GM12878 (cell line): ENCODE measurements around the gene GHSR. TPM values are rescaled to one million over a fixed set of nuclear protein-coding genes. Genes with fewer than 3 reads are reported as not detected.

Experiments used
- ATAC-seq: fragments of 200-7000 bp; cut with Tn5 transposase; 3 replicates; pipeline ENCODE4 v1.9.1; 2020; ENCODE audit warnings: mild to moderate bottlenecking, moderate library complexity
- BruUV-seq: library from RNA; stranded (reverse); fragments of 400-500 nt; replicated peaks from 2 replicates; lab custom pipeline; 2021; lab: Mats Ljungman, UMichigan
- CTCF ChIA-PET: fragments of 300-600 bp; sonication (Branson Sonifier 250); formaldehyde crosslinking; extraction: SDS; loops from one replicate; lab custom pipeline; 2021; ENCODE audit warnings: inconsistent platforms; lab: Yijun Ruan, JAX
- POLR2A ChIA-PET: fragments of 350-600 bp; formaldehyde crosslinking; extraction: SDS; loops from one replicate; lab custom pipeline; 2021; ENCODE audit warnings: inconsistent platforms; lab: Charles Lee
- RAD21 ChIA-PET: fragments of 300-600 bp; sonication (Branson Sonifier 250); formaldehyde crosslinking; loops from one replicate; lab custom pipeline; 2023; ENCODE audit warnings: antibody characterized with exemption; ENCODE audit not compliant: unreplicated experiment; lab: Charles Lee
- SMC1A ChIA-PET: fragments of 300-600 bp; sonication (Branson Sonifier 250); formaldehyde crosslinking; loops from one replicate; lab custom pipeline; 2023; ENCODE audit not compliant: unreplicated experiment, uncharacterized antibody; lab: Charles Lee
- DNase-seq: peaks from one replicate; pipeline ENCODE4 v3.0.0-alpha.2; 2011; ENCODE audit warnings: low read depth, low spot score
- FAIRE-seq: peaks from 3 replicates; lab custom pipeline; 2011; peaks lifted over from hg19 to GRCh38; lab: Jason Lieb, UNC
- H2AFZ ChIP-seq: 2 replicates; pipeline ENCODE4 v1.6.0; 2011; ENCODE audit warnings: low read depth, low read length, control low read depth; ENCODE audit not compliant: control insufficient read depth
- H3K27ac ChIP-seq: 2 replicates; pipeline ENCODE4 v1.5.1; 2011; ENCODE audit warnings: control low read depth; ENCODE audit not compliant: control insufficient read depth, insufficient read depth
- H3K27me3 ChIP-seq, 2 experiments: replicated peaks in 1 of 2; 2 replicates each; pipeline versions ENCODE4 v1.6.0 to v1.6.1; 2011; ENCODE audit warnings: low read length in 1 of 2; ENCODE audit not compliant: control insufficient read depth in 2 of 2, insufficient read depth in 2 of 2
- H3K36me3 ChIP-seq, 2 experiments: 2 replicates each; pipeline ENCODE4 v1.5.1; 2011; ENCODE audit warnings: low read length in 1 of 2; ENCODE audit not compliant: control insufficient read depth in 2 of 2, insufficient read depth in 2 of 2
- H3K4me1 ChIP-seq: 2 replicates; pipeline ENCODE4 v1.6.1; 2011; ENCODE audit warnings: mild to moderate bottlenecking, low read length, moderate library complexity, mixed read lengths; ENCODE audit not compliant: control insufficient read depth, insufficient read depth
- H3K4me2 ChIP-seq: 2 replicates; pipeline ENCODE4 v1.6.0; 2011; ENCODE audit warnings: control low read depth; ENCODE audit not compliant: control insufficient read depth, insufficient read depth
- H3K4me3 ChIP-seq: fragments of 200-600 bp; sonication (generic); 2 replicates; pipeline ENCODE4 v1.5.1; 2016
- H3K79me2 ChIP-seq: 2 replicates; pipeline ENCODE4 v1.6.0; 2011; ENCODE audit warnings: low read length; ENCODE audit not compliant: control insufficient read depth, insufficient read depth
- H3K9ac ChIP-seq: 2 replicates; pipeline ENCODE4 v1.8.0; 2011; ENCODE audit warnings: low read length, control low read depth, mixed read lengths; ENCODE audit not compliant: control insufficient read depth, insufficient read depth
- H3K9me3 ChIP-seq: replicated peaks from 3 replicates; pipeline ENCODE4 v1.5.1; 2011; ENCODE audit warnings: mild to moderate bottlenecking, low read length; ENCODE audit not compliant: control insufficient read depth, insufficient read depth
- H4K20me1 ChIP-seq: 2 replicates; pipeline ENCODE4 v1.6.0; 2011; ENCODE audit not compliant: control insufficient read depth, insufficient read depth
- ATF2 ChIP-seq: IDR thresholded peaks from 2 replicates; pipeline ENCODE4 v1.6.1; 2012; ENCODE audit warnings: low read length, inconsistent platforms
- CHD4 ChIP-seq: fragments of 200-600 bp; sonication (generic); IDR thresholded peaks from 2 replicates; pipeline ENCODE4 v1.6.1; 2016; ENCODE audit warnings: mild to moderate bottlenecking
- DPF2 ChIP-seq: fragments of 450-650 bp; IDR thresholded peaks from 2 replicates; pipeline ENCODE4 v1.6.1; 2017; ENCODE audit warnings: mild to moderate bottlenecking
- E2F8 ChIP-seq: fragments of 450-650 bp; IDR thresholded peaks from 2 replicates; pipeline ENCODE4 v1.6.1; 2018; ENCODE audit warnings: mild to moderate bottlenecking, low read depth, moderate library complexity; ENCODE audit not compliant: partially characterized antibody
- ESRRA ChIP-seq: IDR thresholded peaks from 2 replicates; pipeline ENCODE4 v1.6.1; 2012; ENCODE audit warnings: mild to moderate bottlenecking, low read length, improper control_type of control experiment
- IRF5 ChIP-seq: fragments of 450-650 bp; IDR thresholded peaks from 2 replicates; pipeline ENCODE4 v1.6.1; 2017; ENCODE audit warnings: borderline replicate concordance
- MYB ChIP-seq: fragments of 150-350 bp; IDR thresholded peaks from 2 replicates; pipeline ENCODE4 v1.6.1; 2014; ENCODE audit warnings: mild to moderate bottlenecking, low read depth, low read length, borderline replicate concordance
- PKNOX1 ChIP-seq: fragments of 450-650 bp; IDR thresholded peaks from 2 replicates; pipeline ENCODE4 v1.6.1; 2016; ENCODE audit warnings: mild to moderate bottlenecking
- RAD21 ChIP-seq: IDR thresholded peaks from 2 replicates; pipeline ENCODE4 v1.6.1; 2011; ENCODE audit warnings: mild to moderate bottlenecking, low read depth, low read length, moderate library complexity; ENCODE audit not compliant: insufficient read depth
- SKIL ChIP-seq: fragments of 450-650 bp; IDR thresholded peaks from 2 replicates; pipeline ENCODE4 v1.6.1; 2017; ENCODE audit warnings: mild to moderate bottlenecking, low read depth, inconsistent platforms; ENCODE audit not compliant: poor library complexity, severe bottlenecking
- SP1 ChIP-seq: IDR thresholded peaks from one replicate; pipeline ENCODE4 v1.6.1; 2011; ENCODE audit warnings: low read depth, low read length
- SPI1 ChIP-seq: IDR thresholded peaks from 2 replicates; pipeline ENCODE4 v1.6.1; 2011; ENCODE audit warnings: low read depth, mild to moderate bottlenecking, low read length, moderate library complexity, borderline replicate concordance; ENCODE audit not compliant: insufficient read depth
- TARDBP ChIP-seq: IDR thresholded peaks from 2 replicates; pipeline ENCODE4 v1.6.1; 2016; ENCODE audit warnings: borderline replicate concordance
- ZBED1 ChIP-seq: IDR thresholded peaks from 2 replicates; pipeline ENCODE4 v1.6.1; 2016; ENCODE audit warnings: borderline replicate concordance
- ZNF622 ChIP-seq: fragments of 450-650 bp; IDR thresholded peaks from 2 replicates; pipeline ENCODE4 v1.6.1; 2017; ENCODE audit warnings: mild to moderate bottlenecking, inconsistent platforms
- WGBS: methylation state at CpG from one replicate; pipeline ENCODE4 v1.1.6; 2016; ENCODE audit warnings: low lambda C conversion rate; ENCODE audit not compliant: insufficient replicate concordance, insufficient coverage; ENCODE audit errors: missing lambda C conversion rate; 5-methylcytosine and 5-hydroxymethylcytosine counted together
- in situ Hi-C: fragments of 300-500 bp; cut with MboI; formaldehyde crosslinking; loops from 9 replicates; pipeline ENCODE4 v1.14.3; 2018; ENCODE audit warnings: mixed read lengths
- intact Hi-C: fragments of 100-400 bp; cut with micrococcal nuclease; formaldehyde crosslinking; loops from one replicate; pipeline ENCODE4 v1.14.2; 2022; ENCODE audit not compliant: unreplicated experiment
- polyA plus RNA-seq, 11 experiments: library from polyadenylated mRNA; depleted of rRNA in 4 of 11; unstranded in 6 of 11; stranded (reverse) in 5 of 11; fragments of >200 nt; fragmentation: Nextera tagmentation in 4 of 11; fragmentation: Illumina TruSeq in 1 of 11; extraction: Ambion mirVana in 4 of 11; extraction: Trizol in 1 of 11; gene quantifications; 1 replicate in 1 of 11; 2 replicates in 10 of 11; pipeline versions ENCODE4 v1.2.1 to v1.2.3, GENCODE V29; 2011 to 2016; ENCODE audit warnings: inconsistent platforms in 2 of 11, missing spikeins in 2 of 11, low read depth in 1 of 11
- total RNA-seq, 4 experiments: library from RNA; depleted of rRNA in 3 of 4; stranded (reverse); fragments of >200 nt in 3 of 4; fragmentation: Illumina TruSeq in 1 of 4; extraction: Trizol in 1 of 4; gene quantifications; 2 replicates each; pipeline versions ENCODE4 v1.2.1 to v1.2.3, GENCODE V29; 2013 to 2021

The GHSR gene
- total and polyA plus RNA-seq, 10 of the 15 experiments (the other 5 are each of a cell fraction or from before 2014, with no cell fraction given) = not detected

GRCh38 chr3:172476347-172476746 is 28.1 kb upstream of the GHSR start (continued):
- TF ChIP-seq IRF5 = no peak
- no peak for TF ChIP-seq RAD21
- TF ChIP-seq TARDBP = no peak
- no peak for TF ChIP-seq ZNF622

- H3K9ac ChIP-seq = no peak overlapping the region
- SMC1A ChIA-PET = interaction anchor here (0.7 to 3.4 kb wide), 4 partner anchors 11 to 1661 kb away, joined by 3 to 21 read pairs (median 4); no protein-coding TSS in a partner anchor
- no peaks in the 10 kb centered on the region for H3K79me2 ChIP-seq
- no peak overlapping the region for H2AFZ ChIP-seq
- intact Hi-C loops (loop anchor here (5.0 to 10.0 kb wide), 2 partner anchors 192 to 831 kb away; no protein-coding TSS in a partner anchor), in situ Hi-C loops (no loop called here)
- CTCF ChIA-PET = interaction anchor here (1.0 to 3.3 kb wide), 7 partner anchors 10 to 190 kb away, joined by 3 to 39 read pairs (median 4); partner anchors contain the start of gene TNFSF10
- WGBS = 78% methylated on average over 5 of the region's 5 CpGs
- no peaks in the 10 kb centered on the region for H3K9me3 ChIP-seq
- no peak overlapping the region for H3K4me3 ChIP-seq
- no peak for DNase-seq
- no peak overlapping the region for H3K4me2 ChIP-seq
- H4K20me1 ChIP-seq = no peaks in the 10 kb centered on the region
- RAD21 ChIA-PET = interaction anchor here (0.6 kb wide), 1 partner anchor 53 kb away, joined by 3 read pairs; no protein-coding TSS in a partner anchor
- BruUV-seq = no TSS peak
- peaks cover 9% of the 10 kb centered on the region; the same call in 1 of the 2 replicates for H3K4me1 ChIP-seq
- POLR2A ChIA-PET = no interaction called here
- ATAC-seq = no peak
- no peak overlapping the region for H3K27ac ChIP-seq
- FAIRE-seq = no peak
- H3K27me3 ChIP-seq = no peaks in the 10 kb centered on the region
- H3K36me3 ChIP-seq = no peaks in the 10 kb centered on the region
- TF ChIP-seq SKIL (no peak), ATF2 (no peak), SP1 (no peak), ESRRA (no peak), PKNOX1 (no peak), SPI1 (no peak), ZBED1 (no peak), E2F8 (no peak), CHD4 (no peak), DPF2 (no peak), MYB (no peak)
These were observed 27.4 kb upstream of the GHSR start for GRCh38 chr3:172475703-172476102.
